Lung (tissue), 12 donors: ENCODE results near the gene KCTD12. TPM values are rescaled to one million over a fixed set of nuclear protein-coding genes. Genes with fewer than 3 reads are reported as not detected.

ENCODE experiments used
- ATAC-seq: fragments of 200-7000 bp; cut with Tn5 transposase; one replicate; pipeline ENCODE4 v1.9.1; 2020; ENCODE audit warnings: moderate number of reproducible peaks; ENCODE audit not compliant: insufficient read depth, low FRiP score
- DNase-seq, 3 donors: peaks; one replicate each; pipeline ENCODE4 v3.0.0-alpha.2; 2013 to 2017
- H3K27ac ChIP-seq, 2 donors: one replicate each; pipeline ENCODE4 v1.5.1; 2013; ENCODE audit warnings: mild to moderate bottlenecking in 2 of 2, moderate library complexity in 2 of 2, control low read depth in 1 of 2, inconsistent platforms in 1 of 2, low read depth in 1 of 2, low read length in 1 of 2
- H3K27me3 ChIP-seq, 3 donors: one replicate each; pipeline ENCODE4 v1.5.1; 2013; ENCODE audit warnings: low read length in 2 of 3; ENCODE audit not compliant: control insufficient read depth in 3 of 3, insufficient read depth in 3 of 3
- H3K36me3 ChIP-seq, 4 donors: one replicate each; pipeline ENCODE4 v1.5.1; 2013; ENCODE audit warnings: low read length in 4 of 4, mild to moderate bottlenecking in 1 of 4, moderate library complexity in 1 of 4; ENCODE audit not compliant: control insufficient read depth in 4 of 4, insufficient read depth in 4 of 4
- H3K4me1 ChIP-seq, 5 donors: one replicate each; pipeline ENCODE4 v1.5.1; 2013; ENCODE audit warnings: low read length in 5 of 5, mild to moderate bottlenecking in 2 of 5, moderate library complexity in 1 of 5; ENCODE audit not compliant: control insufficient read depth in 5 of 5, insufficient read depth in 5 of 5
- H3K4me3 ChIP-seq: one replicate; pipeline ENCODE4 v1.5.1; 2013; ENCODE audit warnings: mild to moderate bottlenecking, control low read depth, moderate library complexity
- H3K9ac ChIP-seq, 2 donors: one replicate each; pipeline ENCODE4 v1.5.1; 2013; ENCODE audit warnings: low read length in 2 of 2, control low read depth in 1 of 2; ENCODE audit not compliant: insufficient read depth in 1 of 2
- H3K9me3 ChIP-seq, 4 donors: one replicate each; pipeline ENCODE4 v1.5.1; 2013; ENCODE audit warnings: low read length in 3 of 4, mild to moderate bottlenecking in 1 of 4, moderate library complexity in 1 of 4; ENCODE audit not compliant: control insufficient read depth in 4 of 4, insufficient read depth in 3 of 4
- WGBS, 2 donors: extraction: QIAGEN DNeasy Blood & Tissue Kit; methylation state at CpG; one replicate each; pipeline ENCODE4 v1.1.7; 2013; 5-methylcytosine and 5-hydroxymethylcytosine counted together
- polyA plus RNA-seq, 2 donors: library from polyadenylated mRNA; stranded (reverse); fragments of 200-250 nt; gene quantifications; one replicate each; pipeline ENCODE4 v1.2.1, GENCODE V29; 2013
- total RNA-seq, 2 donors: library from RNA; depleted of rRNA in 1 of 2; stranded (reverse); fragments of >200 nt in 1 of 2; gene quantifications; one replicate each; pipeline ENCODE4 v1.2.1, GENCODE V29; 2014 to 2021
- TF ChIP-seq, protein P1 (sequence below): IDR thresholded peaks from 2 replicates; pipeline ENCODE4 v1.5.1; 2012; ENCODE audit warnings: mild to moderate bottlenecking; ENCODE audit errors: control extremely low read depth, extremely low read depth
- donor health status: control.
- donor health status: control.
- donor health status: Bipolar disorder and iron deficiency.
- donor health status: healthy.
- donor health status: DM: yes; HTN: yes; CAD: no.

The KCTD12 gene
- total and polyA plus RNA-seq, 4 donors: 26.2 to 188 (median 102) TPM

DNA sequence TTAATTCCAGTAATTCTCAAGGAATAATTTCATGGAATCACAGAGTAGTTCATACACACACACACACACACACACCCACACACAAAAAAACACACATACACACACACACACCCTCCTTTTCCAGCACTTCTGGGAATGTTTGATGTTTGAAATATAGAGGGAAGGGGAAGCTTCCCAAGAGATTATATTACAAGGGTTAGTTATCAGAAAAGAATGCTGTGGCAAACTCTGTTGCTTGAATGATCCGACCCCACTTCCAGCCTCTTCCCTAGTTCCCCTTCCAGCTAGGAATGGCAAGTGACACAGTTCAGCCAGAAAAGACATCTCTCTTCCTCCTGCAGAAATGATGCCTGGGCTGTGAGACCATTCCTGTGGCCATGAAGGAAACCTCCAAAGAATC lies 49.9 kb downstream of the KCTD12 start:
- no peak overlapping the region for H3K9ac ChIP-seq
- TF ChIP-seq, protein P1, sequence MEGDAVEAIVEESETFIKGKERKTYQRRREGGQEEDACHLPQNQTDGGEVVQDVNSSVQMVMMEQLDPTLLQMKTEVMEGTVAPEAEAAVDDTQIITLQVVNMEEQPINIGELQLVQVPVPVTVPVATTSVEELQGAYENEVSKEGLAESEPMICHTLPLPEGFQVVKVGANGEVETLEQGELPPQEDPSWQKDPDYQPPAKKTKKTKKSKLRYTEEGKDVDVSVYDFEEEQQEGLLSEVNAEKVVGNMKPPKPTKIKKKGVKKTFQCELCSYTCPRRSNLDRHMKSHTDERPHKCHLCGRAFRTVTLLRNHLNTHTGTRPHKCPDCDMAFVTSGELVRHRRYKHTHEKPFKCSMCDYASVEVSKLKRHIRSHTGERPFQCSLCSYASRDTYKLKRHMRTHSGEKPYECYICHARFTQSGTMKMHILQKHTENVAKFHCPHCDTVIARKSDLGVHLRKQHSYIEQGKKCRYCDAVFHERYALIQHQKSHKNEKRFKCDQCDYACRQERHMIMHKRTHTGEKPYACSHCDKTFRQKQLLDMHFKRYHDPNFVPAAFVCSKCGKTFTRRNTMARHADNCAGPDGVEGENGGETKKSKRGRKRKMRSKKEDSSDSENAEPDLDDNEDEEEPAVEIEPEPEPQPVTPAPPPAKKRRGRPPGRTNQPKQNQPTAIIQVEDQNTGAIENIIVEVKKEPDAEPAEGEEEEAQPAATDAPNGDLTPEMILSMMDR: no peak
- no peak for ATAC-seq
- no peaks in the 10 kb centered on the region for H3K36me3 ChIP-seq
- peaks cover 0 to 11% (median 0%) of the 10 kb centered on the region in 5 donors for H3K4me1 ChIP-seq
- DNase-seq: no peak
- no peak overlapping the region for H3K4me3 ChIP-seq
- no peaks in the 10 kb centered on the region for H3K9me3 ChIP-seq
- 67 to 84% methylated on average over 1 of the region's 1 CpG for WGBS, 2 donors
- no peak overlapping the region for H3K27ac ChIP-seq
- peaks cover 0 to 2% (median 0%) of the 10 kb centered on the region in 3 donors for H3K27me3 ChIP-seq

DNA sequence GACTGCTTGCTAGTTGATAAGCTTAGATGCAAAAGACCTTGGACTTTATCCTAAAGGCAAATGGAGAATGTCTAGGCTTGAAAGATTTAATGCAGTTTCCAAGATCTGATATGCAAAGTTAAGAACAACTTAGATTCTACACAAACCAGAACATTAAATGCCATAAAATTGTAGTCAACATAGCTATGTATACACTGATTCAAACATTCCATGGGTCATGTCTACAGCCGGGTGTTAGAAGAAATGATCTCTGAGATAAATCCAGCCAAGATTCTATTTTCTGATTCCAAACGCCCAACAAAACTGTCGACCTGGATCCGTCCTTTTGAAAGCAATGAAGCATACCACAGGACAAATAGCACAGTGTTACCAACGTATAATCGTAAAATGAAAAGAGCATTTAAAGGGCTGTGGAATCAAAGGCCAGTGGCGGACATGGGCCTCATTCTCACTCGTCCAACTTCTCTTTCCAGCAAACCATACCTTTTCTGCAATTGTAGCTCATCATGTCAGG lies 52.7 kb downstream of the KCTD12 start:
- H3K4me1 ChIP-seq: peaks cover 0 to 17% (median 0%) of the 10 kb centered on the region in 5 donors
- no peak overlapping the region for H3K27ac ChIP-seq
- 90 to 94% methylated on average over 8 of the region's 8 CpGs for WGBS, 2 donors
- no peak overlapping the region for H3K4me3 ChIP-seq
- H3K27me3 ChIP-seq: no peaks in the 10 kb centered on the region
- TF ChIP-seq, protein P1: no peak
- no peak for DNase-seq
- no peak overlapping the region for H3K9ac ChIP-seq
- no peaks in the 10 kb centered on the region for H3K36me3 ChIP-seq
- H3K9me3 ChIP-seq: no peaks in the 10 kb centered on the region
- no peak for ATAC-seq

DNA sequence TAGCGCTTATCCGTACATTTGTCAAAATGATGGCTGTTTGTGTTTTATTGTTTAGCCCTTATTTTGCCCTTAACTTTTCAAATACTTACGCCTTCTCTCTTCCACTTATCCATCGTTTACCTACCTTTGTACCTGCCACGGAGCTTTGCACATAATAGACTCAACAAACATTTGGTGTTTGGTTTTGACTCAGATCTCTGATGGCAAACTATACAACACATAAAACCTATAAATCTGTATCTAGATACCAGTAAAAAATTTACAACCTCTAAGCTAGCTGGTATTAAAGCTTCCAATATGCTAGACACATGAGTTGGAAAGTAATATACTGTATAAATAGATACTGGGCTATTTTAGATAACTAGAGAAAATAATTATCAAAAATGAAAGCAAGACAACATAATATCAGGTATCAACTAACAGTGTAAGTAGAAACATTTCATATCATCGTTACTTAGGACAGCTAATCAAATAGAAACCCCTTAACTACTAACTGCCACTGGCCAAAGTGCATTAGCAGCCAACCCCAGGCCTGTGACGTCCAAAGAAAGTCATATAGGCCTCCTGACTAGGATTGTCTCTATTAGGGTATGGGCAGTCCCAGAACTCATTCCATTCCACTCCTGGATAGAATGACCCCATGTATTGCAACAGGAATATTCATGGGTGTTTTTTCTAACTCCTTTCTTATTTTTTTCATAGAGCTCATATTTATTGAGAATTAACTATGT lies 53.8 kb downstream of the KCTD12 start:
- ATAC-seq: no peak
- TF ChIP-seq, protein P1: no peak

DNA sequence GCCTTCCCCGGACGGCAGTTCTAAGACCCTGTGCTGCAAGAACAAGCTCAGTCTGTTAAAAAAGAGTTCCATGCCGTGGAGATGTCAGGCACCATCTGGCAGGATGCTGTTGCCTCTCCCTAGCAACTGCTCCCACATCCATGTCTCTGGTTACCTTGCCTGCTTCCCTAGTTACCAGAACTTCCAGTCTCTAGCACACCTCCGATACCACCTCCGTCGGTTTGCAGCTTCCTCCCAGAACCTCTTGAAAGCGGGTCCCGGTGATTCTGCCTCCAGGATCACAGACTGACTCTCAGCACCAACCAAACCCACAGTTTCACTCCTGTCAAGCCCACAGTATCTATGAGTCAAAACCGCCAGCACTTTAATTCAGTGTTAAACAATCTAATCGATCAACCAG lies 55.4 kb downstream of the KCTD12 start:
- 96 to 97% methylated on average over 10 of the region's 10 CpGs for WGBS, 2 donors
- Histone ChIP-seq H3K9ac (no peak overlapping the region), H3K27me3 (no peaks in the 10 kb centered on the region), H3K4me1 (peaks cover 0 to 7% (median 0%) of the 10 kb centered on the region in 5 donors), H3K4me3 (no peak overlapping the region), H3K9me3 (no peaks in the 10 kb centered on the region), H3K36me3 (no peaks in the 10 kb centered on the region), H3K27ac (no peak overlapping the region)
- DNase-seq (no peak), ATAC-seq (no peak)
- TF ChIP-seq, protein P1: no peak

More for the DNA sequence above, 53.8 kb downstream of the KCTD12 start:
- H3K4me1 ChIP-seq: peaks cover 0 to 14% (median 0%) of the 10 kb centered on the region in 5 donors
- 88 to 92% methylated on average over 7 of the region's 7 CpGs for WGBS, 2 donors
- H3K27ac ChIP-seq: no peak overlapping the region
- H3K4me3 ChIP-seq: no peak overlapping the region
- no peaks in the 10 kb centered on the region for H3K27me3 ChIP-seq
- no peak overlapping the region for H3K9ac ChIP-seq
- no peaks in the 10 kb centered on the region for H3K36me3 ChIP-seq
- H3K9me3 ChIP-seq: no peaks in the 10 kb centered on the region
- no peak for DNase-seq
